IMR-90 (cell line): ENCODE data around the gene ZNF17. TPM values are rescaled to one million over a fixed set of nuclear protein-coding genes. Genes with fewer than 3 reads are reported as not detected.

ENCODE experiments used
- ATAC-seq: fragments of 200-7000 bp; cut with Tn5 transposase; 2 replicates; pipeline ENCODE4 v1.9.1; 2020; ENCODE audit warnings: low read depth, mild to moderate bottlenecking, moderate library complexity
- BruUV-seq: library from RNA; stranded (reverse); fragments of 400-500 nt; replicated peaks from 2 replicates; lab custom pipeline; 2021; lab: Mats Ljungman, UMichigan
- CTCF ChIA-PET: fragments of 300-600 bp; formaldehyde crosslinking; extraction: SDS; loops from one replicate; lab custom pipeline; 2021; ENCODE audit warnings: antibody characterized with exemption; lab: Yijun Ruan, JAX
- POLR2A ChIA-PET: fragments of 300-600 bp; sonication (Branson Sonifier 250); formaldehyde crosslinking; loops from one replicate; lab custom pipeline; 2022; ENCODE audit warnings: antibody characterized with exemption; ENCODE audit not compliant: unreplicated experiment; lab: Charles Lee
- DNase-seq: peaks from one replicate; pipeline ENCODE4 v3.0.0; 2013
- H2AFZ ChIP-seq: replicated peaks from 2 replicates; pipeline ENCODE3; 2013; ENCODE audit warnings: low read length, mild to moderate bottlenecking; ENCODE audit not compliant: poor library complexity
- H2AK5ac ChIP-seq: 2 replicates; pipeline ENCODE4 v1.6.1; 2013; ENCODE audit warnings: low read depth, low read length, inconsistent platforms
- H2AK9ac ChIP-seq: replicated peaks from 2 replicates; pipeline ENCODE3; 2013; ENCODE audit warnings: mild to moderate bottlenecking, low read depth, low read length, moderate library complexity; ENCODE audit not compliant: poor library complexity
- H2BK120ac ChIP-seq: 2 replicates; pipeline ENCODE4 v1.6.1; 2013; ENCODE audit warnings: low read depth, low read length, inconsistent platforms
- H2BK15ac ChIP-seq: 3 replicates; pipeline ENCODE4 v1.6.1; 2013; ENCODE audit warnings: low read depth, low read length, inconsistent platforms
- H2BK20ac ChIP-seq: 2 replicates; pipeline ENCODE4 v1.6.1; 2013; ENCODE audit warnings: low read depth, mild to moderate bottlenecking, inconsistent platforms, low read length, moderate library complexity
- H2BK5ac ChIP-seq: 2 replicates; pipeline ENCODE4 v1.6.1; 2013; ENCODE audit warnings: mild to moderate bottlenecking, low read depth, low read length, inconsistent platforms; ENCODE audit not compliant: poor library complexity, severe bottlenecking
- H3K14ac ChIP-seq: replicated peaks from 2 replicates; pipeline ENCODE4 v1.6.1; 2013; ENCODE audit warnings: low read depth, low read length, inconsistent platforms
- H3K18ac ChIP-seq: 2 replicates; pipeline ENCODE4 v1.6.1; 2013; ENCODE audit warnings: low read depth, low read length, control low read depth
- H3K23ac ChIP-seq: 2 replicates; pipeline ENCODE4 v1.6.1; 2013; ENCODE audit warnings: low read depth, low read length, inconsistent platforms
- H3K27ac ChIP-seq: 2 replicates; pipeline ENCODE4 v1.5.1; 2013; ENCODE audit warnings: mild to moderate bottlenecking, control low read depth, low read length; ENCODE audit not compliant: insufficient read depth
- H3K27me3 ChIP-seq: 2 replicates; pipeline ENCODE4 v1.6.1; 2013; ENCODE audit warnings: low read length; ENCODE audit not compliant: control insufficient read depth, insufficient read depth
- H3K36me3 ChIP-seq: 2 replicates; pipeline ENCODE4 v1.6.1; 2013; ENCODE audit warnings: low read length, mixed read lengths; ENCODE audit not compliant: control insufficient read depth, insufficient read depth
- H3K4ac ChIP-seq: 2 replicates; pipeline ENCODE4 v1.6.1; 2013; ENCODE audit warnings: low read depth, low read length, inconsistent platforms
- H3K4me1 ChIP-seq: 2 replicates; pipeline ENCODE4 v1.6.1; 2013; ENCODE audit warnings: low read length, mixed read lengths; ENCODE audit not compliant: control insufficient read depth, insufficient read depth
- H3K4me2 ChIP-seq: 2 replicates; pipeline ENCODE4 v1.6.1; 2013; ENCODE audit warnings: low read depth, mild to moderate bottlenecking, control low read depth, low read length, moderate library complexity
- H3K4me3 ChIP-seq: 2 replicates; pipeline ENCODE4 v1.5.1; 2013; ENCODE audit warnings: low read depth, mild to moderate bottlenecking, control low read depth, low read length, moderate library complexity; ENCODE audit not compliant: insufficient read depth
- H3K56ac ChIP-seq: 2 replicates; pipeline ENCODE4 v1.6.1; 2013; ENCODE audit warnings: low read length, inconsistent platforms; ENCODE audit not compliant: insufficient read depth; ENCODE audit errors: extremely low read depth
- H3K79me1 ChIP-seq, 2 experiments: 2 replicates each; pipeline ENCODE4 v1.6.1; 2013; ENCODE audit warnings: low read length in 2 of 2, inconsistent platforms in 1 of 2, low read depth in 1 of 2
- H3K9ac ChIP-seq: 2 replicates; pipeline ENCODE4 v1.6.1; 2013; ENCODE audit warnings: low read depth, low read length, control low read depth
- H3K9me1 ChIP-seq: 2 replicates; pipeline ENCODE4 v1.6.1; 2013; ENCODE audit warnings: low read length, inconsistent platforms; ENCODE audit not compliant: insufficient read depth
- H3K9me3 ChIP-seq: 2 replicates; pipeline ENCODE4 v1.6.1; 2013; ENCODE audit warnings: low read length; ENCODE audit not compliant: control insufficient read depth, insufficient read depth
- H4K20me1 ChIP-seq: 2 replicates; pipeline ENCODE4 v1.6.1; 2013; ENCODE audit warnings: low read length, inconsistent platforms; ENCODE audit not compliant: insufficient read depth
- H4K5ac ChIP-seq: 2 replicates; pipeline ENCODE4 v1.6.1; 2013; ENCODE audit warnings: mild to moderate bottlenecking, low read depth, low read length, control low read depth
- H4K8ac ChIP-seq, 2 experiments: 2 replicates each; pipeline ENCODE4 v1.6.1; 2013; ENCODE audit warnings: low read depth in 2 of 2, low read length in 2 of 2, control low read depth in 1 of 2, inconsistent platforms in 1 of 2
- H4K91ac ChIP-seq: 2 replicates; pipeline ENCODE4 v1.6.1; 2013; ENCODE audit warnings: low read depth, low read length, inconsistent platforms; ENCODE audit not compliant: insufficient read depth
- BHLHE40 ChIP-seq: fragments of 150-350 bp; IDR thresholded peaks from 2 replicates; pipeline ENCODE4 v1.6.1; 2016; ENCODE audit warnings: mild to moderate bottlenecking, low read depth, low read length
- CEBPB ChIP-seq: IDR thresholded peaks from 2 replicates; pipeline ENCODE4 v1.6.1; 2012; ENCODE audit warnings: low read depth, low read length, improper control_type of control experiment
- CHD1 ChIP-seq: IDR thresholded peaks from 2 replicates; pipeline ENCODE4 v1.6.1; 2012; ENCODE audit warnings: low read depth, low read length, improper control_type of control experiment
- FOS ChIP-seq: fragments of 150-350 bp; IDR thresholded peaks from 2 replicates; pipeline ENCODE4 v1.6.1; 2016; ENCODE audit warnings: low read depth, low read length
- MAFK ChIP-seq: IDR thresholded peaks from 2 replicates; pipeline ENCODE4 v1.6.1; 2012; ENCODE audit warnings: low read depth, low read length, improper control_type of control experiment
- MAZ ChIP-seq: IDR thresholded peaks from 2 replicates; pipeline ENCODE4 v1.6.1; 2012; ENCODE audit warnings: low read depth, mild to moderate bottlenecking, low read length, improper control_type of control experiment, moderate library complexity, borderline replicate concordance
- MXI1 ChIP-seq: IDR thresholded peaks from 2 replicates; pipeline ENCODE4 v1.6.1; 2012; ENCODE audit warnings: low read depth, mild to moderate bottlenecking, low read length, moderate library complexity, borderline replicate concordance
- NFE2L2 ChIP-seq: fragments of 150-350 bp; IDR thresholded peaks from 2 replicates; pipeline ENCODE4 v1.6.1; 2016; ENCODE audit warnings: low read depth, mild to moderate bottlenecking, low read length
- POLR2A ChIP-seq: IDR thresholded peaks from 2 replicates; pipeline ENCODE4 v1.6.1; 2012; ENCODE audit warnings: mild to moderate bottlenecking, low read depth, low read length
- RFX5 ChIP-seq: IDR thresholded peaks from 2 replicates; pipeline ENCODE4 v1.8.0; 2012; ENCODE audit warnings: low read depth, mild to moderate bottlenecking, low read length, moderate library complexity
- SMC3 ChIP-seq: fragments of 150-350 bp; IDR thresholded peaks from 2 replicates; pipeline ENCODE4 v1.6.1; 2016; ENCODE audit warnings: low read depth, mild to moderate bottlenecking, antibody characterized with exemption, low read length, moderate library complexity
- USF2 ChIP-seq: fragments of 150-350 bp; IDR thresholded peaks from 2 replicates; pipeline ENCODE4 v1.6.1; 2017; ENCODE audit warnings: mild to moderate bottlenecking, antibody characterized with exemption, low read length, low read depth
- WGBS, 2 experiments: methylation state at CpG; one replicate each; pipeline versions ENCODE4 v1.1.5 to v1.1.7; 2013; ENCODE audit warnings: missing lambda C conversion rate in 2 of 2; ENCODE audit not compliant: insufficient read length in 1 of 2; ENCODE audit errors: extremely low coverage in 2 of 2; 5-methylcytosine and 5-hydroxymethylcytosine counted together
- dilution Hi-C: fragments of 300-500 bp; cut with HindIII; formaldehyde crosslinking; loops from one replicate; pipeline ENCODE4 v1.14.3; 2018; ENCODE audit warnings: low sequenced_read_pairs; ENCODE audit not compliant: unreplicated experiment
- in situ Hi-C: fragments of 300-500 bp; cut with MboI; formaldehyde crosslinking; loops from 3 replicates; pipeline ENCODE4 v1.14.3; 2019; ENCODE audit warnings: low sequenced_read_pairs, inconsistent platforms, mixed read lengths
- intact Hi-C: fragments of 100-400 bp; cut with micrococcal nuclease; formaldehyde crosslinking; loops from 2 replicates; pipeline ENCODE4 v1.10.0; 2022
- polyA plus RNA-seq, 3 experiments: library from polyadenylated mRNA; depleted of rRNA; stranded (reverse); fragments of >200 nt; gene quantifications; 2 replicates each; pipeline ENCODE4 v1.2.3, GENCODE V29; 2012; ENCODE audit warnings: low replicate concordance in 1 of 3
- total RNA-seq: library from RNA; depleted of rRNA; stranded (reverse); fragments of >200 nt; gene quantifications from 2 replicates; pipeline ENCODE4 v1.2.3, GENCODE V29; 2012
- TF ChIP-seq, protein P1 (sequence below): conservative IDR thresholded peaks from 2 replicates; pipeline ENCODE4 v1.5.1; 2012; ENCODE audit warnings: mild to moderate bottlenecking, low read depth, low read length, improper control_type of control experiment

ZNF17 gene
- total and polyA plus RNA-seq, 2 of the 4 experiments (the other 2 are of a cell fraction), result 4.3 to 17.4 TPM

DNA sequence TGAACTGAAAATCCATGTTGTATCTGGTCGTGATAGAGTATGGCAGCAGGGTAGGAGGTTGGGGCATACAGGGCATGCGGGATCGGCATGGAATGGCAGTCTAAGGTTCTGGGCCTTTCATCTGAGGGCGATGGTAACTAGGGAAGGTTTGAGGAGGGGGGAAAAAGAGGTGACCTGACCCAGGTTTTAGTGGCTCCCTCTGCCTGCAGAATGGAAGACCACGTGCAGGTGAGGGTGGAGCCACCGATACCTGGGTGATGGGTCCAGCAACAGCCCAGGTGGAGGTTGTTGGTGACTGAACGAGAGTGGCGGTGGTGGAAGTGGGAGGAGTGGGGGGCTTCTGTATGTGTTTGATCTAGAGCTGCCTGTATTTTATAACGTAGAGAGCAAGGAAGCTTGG is 28.0 kb downstream of the ZNF17 start:
- Histone ChIP-seq H4K5ac (no peak overlapping the region), H3K14ac (no peak overlapping the region), H3K4me3 (no peak overlapping the region), H3K27ac (no peak overlapping the region), H4K20me1 (no peaks in the 10 kb centered on the region; the same call in 1 of the 2 replicates), H3K9ac (no peak overlapping the region), H3K9me3 (peaks cover 11% of the 10 kb centered on the region), H3K36me3 (peaks cover 18% of the 10 kb centered on the region), H2BK20ac (no peak overlapping the region), H2BK120ac (no peak overlapping the region), H3K23ac (no peak overlapping the region), H3K4me2 (no peak overlapping the region), H3K4me1 (peaks cover 2% of the 10 kb centered on the region; the same call in 1 of the 2 replicates), H3K9me1 (0 out of 2 replicates have a peak, but pooled peaks cover 7% of the 10 kb centered on the region), H3K27me3 (no peaks in the 10 kb centered on the region), H2AFZ (no peak overlapping the region), H3K56ac (no peak overlapping the region), H3K79me1 (peaks cover 32 to 68% of the 10 kb centered on the region in 2 experiments), H2BK15ac (no peak overlapping the region), H2AK9ac (no peak overlapping the region), H3K18ac (no peak overlapping the region), H2BK5ac (no peak overlapping the region), H4K91ac (no peak overlapping the region), H4K8ac (no peak overlapping the region), H2AK5ac (no peak overlapping the region), H3K4ac (no peak overlapping the region)
- ATAC-seq (no peak), DNase-seq (no peak)
- POLR2A ChIA-PET, result no interaction called here
- in situ Hi-C loops (no loop called here), intact Hi-C loops (no loop called here), dilution Hi-C loops (no loop called here)
- BruUV-seq, result no TSS peak
- WGBS, 2 experiments, result 92% methylated on average over 5 of the region's 9 CpGs; no CpG with 5 or more reads in 1 of the 2 experiments
- TF ChIP-seq SMC3 (no peak), USF2 (no peak), CEBPB (no peak), POLR2A (no peak), BHLHE40 (no peak), RFX5 (no peak), MXI1 (no peak), MAZ (no peak), NFE2L2 (no peak), CHD1 (no peak), FOS (no peak), MAFK (no peak)
- TF ChIP-seq, protein P1, sequence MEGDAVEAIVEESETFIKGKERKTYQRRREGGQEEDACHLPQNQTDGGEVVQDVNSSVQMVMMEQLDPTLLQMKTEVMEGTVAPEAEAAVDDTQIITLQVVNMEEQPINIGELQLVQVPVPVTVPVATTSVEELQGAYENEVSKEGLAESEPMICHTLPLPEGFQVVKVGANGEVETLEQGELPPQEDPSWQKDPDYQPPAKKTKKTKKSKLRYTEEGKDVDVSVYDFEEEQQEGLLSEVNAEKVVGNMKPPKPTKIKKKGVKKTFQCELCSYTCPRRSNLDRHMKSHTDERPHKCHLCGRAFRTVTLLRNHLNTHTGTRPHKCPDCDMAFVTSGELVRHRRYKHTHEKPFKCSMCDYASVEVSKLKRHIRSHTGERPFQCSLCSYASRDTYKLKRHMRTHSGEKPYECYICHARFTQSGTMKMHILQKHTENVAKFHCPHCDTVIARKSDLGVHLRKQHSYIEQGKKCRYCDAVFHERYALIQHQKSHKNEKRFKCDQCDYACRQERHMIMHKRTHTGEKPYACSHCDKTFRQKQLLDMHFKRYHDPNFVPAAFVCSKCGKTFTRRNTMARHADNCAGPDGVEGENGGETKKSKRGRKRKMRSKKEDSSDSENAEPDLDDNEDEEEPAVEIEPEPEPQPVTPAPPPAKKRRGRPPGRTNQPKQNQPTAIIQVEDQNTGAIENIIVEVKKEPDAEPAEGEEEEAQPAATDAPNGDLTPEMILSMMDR, result no peak
- CTCF ChIA-PET, result no interaction called here
